ENCODE measurements around the gene NPSR1.

DNA sequence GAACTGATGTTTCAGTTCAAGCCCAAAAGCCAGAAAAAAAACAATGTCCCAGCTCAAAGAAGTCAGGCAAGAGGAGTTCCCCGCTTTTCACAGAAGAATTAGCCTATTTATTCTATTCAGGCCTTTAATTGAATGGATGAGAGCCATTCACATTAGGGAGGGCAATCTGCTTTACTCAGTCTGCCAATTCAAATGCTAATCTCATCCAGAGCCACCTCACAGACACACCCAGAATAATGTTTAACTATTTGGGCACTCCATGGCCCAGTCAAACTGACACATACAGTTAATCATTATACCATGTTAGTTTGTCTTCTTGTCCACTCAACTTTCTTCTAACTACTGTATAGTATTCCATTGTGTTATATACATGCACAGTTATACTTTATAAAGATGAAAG, 2.6 kb upstream of the NPSR1 start:
- TF ChIP-seq, protein P1, sequence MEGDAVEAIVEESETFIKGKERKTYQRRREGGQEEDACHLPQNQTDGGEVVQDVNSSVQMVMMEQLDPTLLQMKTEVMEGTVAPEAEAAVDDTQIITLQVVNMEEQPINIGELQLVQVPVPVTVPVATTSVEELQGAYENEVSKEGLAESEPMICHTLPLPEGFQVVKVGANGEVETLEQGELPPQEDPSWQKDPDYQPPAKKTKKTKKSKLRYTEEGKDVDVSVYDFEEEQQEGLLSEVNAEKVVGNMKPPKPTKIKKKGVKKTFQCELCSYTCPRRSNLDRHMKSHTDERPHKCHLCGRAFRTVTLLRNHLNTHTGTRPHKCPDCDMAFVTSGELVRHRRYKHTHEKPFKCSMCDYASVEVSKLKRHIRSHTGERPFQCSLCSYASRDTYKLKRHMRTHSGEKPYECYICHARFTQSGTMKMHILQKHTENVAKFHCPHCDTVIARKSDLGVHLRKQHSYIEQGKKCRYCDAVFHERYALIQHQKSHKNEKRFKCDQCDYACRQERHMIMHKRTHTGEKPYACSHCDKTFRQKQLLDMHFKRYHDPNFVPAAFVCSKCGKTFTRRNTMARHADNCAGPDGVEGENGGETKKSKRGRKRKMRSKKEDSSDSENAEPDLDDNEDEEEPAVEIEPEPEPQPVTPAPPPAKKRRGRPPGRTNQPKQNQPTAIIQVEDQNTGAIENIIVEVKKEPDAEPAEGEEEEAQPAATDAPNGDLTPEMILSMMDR (IDR thresholded peaks at IDR 0.05 in 4 of 5, conservative IDR thresholded peaks at IDR 0.05 in 1 of 5): no peak
- TF ChIP-seq POLR2A (IDR thresholded peaks at IDR 0.05): no peak
